ENCODE data around the gene DIPK1A. TPM values are rescaled to one million over a fixed set of nuclear protein-coding genes. Genes with fewer than 3 reads are reported as not detected.

The DIPK1A gene
- total RNA-seq, 1 experiment from 2014 or later: 4.8 TPM

GRCh38 chr1:92883297-92883696 lies 78.0 kb downstream of the DIPK1A start:
- POLR2A ChIA-PET: no interaction called here
- no peak for DNase-seq (ENCODE audit: low spot score)
- no peaks in the 10 kb centered on the region for H3K27me3 Mint-ChIP-seq (ENCODE audit: low read depth)
- no peak overlapping the region for H3K4me3 Mint-ChIP-seq
- H3K9me3 Mint-ChIP-seq: no peaks in the 10 kb centered on the region
- CTCF ChIA-PET: interaction anchor here (0.6 to 1.0 kb wide), 2 partner anchors 17 to 44 kb away, joined by 3 to 4 read pairs; no protein-coding TSS in a partner anchor
- H3K4me1 Mint-ChIP-seq: peaks cover 8% of the 10 kb centered on the region
- H3K36me3 Mint-ChIP-seq: no peaks in the 10 kb centered on the region
- ATAC-seq: no peak
- no peak for TF ChIP-seq RELA (CRISPR knock-in tag; IDR thresholded peaks at IDR 0.05; ENCODE audit: borderline replicate concordance)
- TF ChIP-seq TP53 (CRISPR knock-in tag; IDR thresholded peaks at IDR 0.05): no peak
- no peak for TF ChIP-seq NFYB (CRISPR knock-in tag; conservative IDR thresholded peaks at IDR 0.05; ENCODE audit: low read depth)
- TF ChIP-seq, protein P1, sequence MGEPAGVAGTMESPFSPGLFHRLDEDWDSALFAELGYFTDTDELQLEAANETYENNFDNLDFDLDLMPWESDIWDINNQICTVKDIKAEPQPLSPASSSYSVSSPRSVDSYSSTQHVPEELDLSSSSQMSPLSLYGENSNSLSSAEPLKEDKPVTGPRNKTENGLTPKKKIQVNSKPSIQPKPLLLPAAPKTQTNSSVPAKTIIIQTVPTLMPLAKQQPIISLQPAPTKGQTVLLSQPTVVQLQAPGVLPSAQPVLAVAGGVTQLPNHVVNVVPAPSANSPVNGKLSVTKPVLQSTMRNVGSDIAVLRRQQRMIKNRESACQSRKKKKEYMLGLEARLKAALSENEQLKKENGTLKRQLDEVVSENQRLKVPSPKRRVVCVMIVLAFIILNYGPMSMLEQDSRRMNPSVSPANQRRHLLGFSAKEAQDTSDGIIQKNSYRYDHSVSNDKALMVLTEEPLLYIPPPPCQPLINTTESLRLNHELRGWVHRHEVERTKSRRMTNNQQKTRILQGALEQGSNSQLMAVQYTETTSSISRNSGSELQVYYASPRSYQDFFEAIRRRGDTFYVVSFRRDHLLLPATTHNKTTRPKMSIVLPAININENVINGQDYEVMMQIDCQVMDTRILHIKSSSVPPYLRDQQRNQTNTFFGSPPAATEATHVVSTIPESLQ (CRISPR knock-in tag; IDR thresholded peaks at IDR 0.05): no peak
- TF ChIP-seq E2F4 (CRISPR knock-in tag; IDR thresholded peaks at IDR 0.05; ENCODE audit: borderline replicate concordance, low read depth): no peak
- TF ChIP-seq ESRRA (CRISPR knock-in tag; IDR thresholded peaks at IDR 0.05; ENCODE audit: borderline replicate concordance): no peak
- TF ChIP-seq MXD4 (CRISPR knock-in tag; IDR thresholded peaks at IDR 0.05; ENCODE audit: borderline replicate concordance): no peak
- TF ChIP-seq, protein P2, sequence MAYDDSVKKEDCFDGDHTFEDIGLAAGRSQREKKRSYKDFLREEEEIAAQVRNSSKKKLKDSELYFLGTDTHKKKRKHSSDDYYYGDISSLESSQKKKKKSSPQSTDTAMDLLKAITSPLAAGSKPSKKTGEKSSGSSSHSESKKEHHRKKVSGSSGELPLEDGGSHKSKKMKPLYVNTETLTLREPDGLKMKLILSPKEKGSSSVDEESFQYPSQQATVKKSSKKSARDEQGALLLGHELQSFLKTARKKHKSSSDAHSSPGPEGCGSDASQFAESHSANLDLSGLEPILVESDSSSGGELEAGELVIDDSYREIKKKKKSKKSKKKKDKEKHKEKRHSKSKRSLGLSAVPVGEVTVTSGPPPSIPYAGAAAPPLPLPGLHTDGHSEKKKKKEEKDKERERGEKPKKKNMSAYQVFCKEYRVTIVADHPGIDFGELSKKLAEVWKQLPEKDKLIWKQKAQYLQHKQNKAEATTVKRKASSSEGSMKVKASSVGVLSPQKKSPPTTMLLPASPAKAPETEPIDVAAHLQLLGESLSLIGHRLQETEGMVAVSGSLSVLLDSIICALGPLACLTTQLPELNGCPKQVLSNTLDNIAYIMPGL (CRISPR knock-in tag; IDR thresholded peaks at IDR 0.05): no peak
- TF ChIP-seq SOX15 (CRISPR knock-in tag; IDR thresholded peaks at IDR 0.05): no peak
- TF ChIP-seq ZNF512 (CRISPR knock-in tag; IDR thresholded peaks at IDR 0.05; ENCODE audit: borderline replicate concordance): no peak
- TF ChIP-seq STAT6 (CRISPR knock-in tag; conservative IDR thresholded peaks at IDR 0.05; ENCODE audit: low read depth): no peak
- no peak for TF ChIP-seq NR1H2 (CRISPR knock-in tag; IDR thresholded peaks at IDR 0.05)
- no peak for TF ChIP-seq HMGA2 (CRISPR knock-in tag; IDR thresholded peaks at IDR 0.05)
- TF ChIP-seq, protein P3, sequence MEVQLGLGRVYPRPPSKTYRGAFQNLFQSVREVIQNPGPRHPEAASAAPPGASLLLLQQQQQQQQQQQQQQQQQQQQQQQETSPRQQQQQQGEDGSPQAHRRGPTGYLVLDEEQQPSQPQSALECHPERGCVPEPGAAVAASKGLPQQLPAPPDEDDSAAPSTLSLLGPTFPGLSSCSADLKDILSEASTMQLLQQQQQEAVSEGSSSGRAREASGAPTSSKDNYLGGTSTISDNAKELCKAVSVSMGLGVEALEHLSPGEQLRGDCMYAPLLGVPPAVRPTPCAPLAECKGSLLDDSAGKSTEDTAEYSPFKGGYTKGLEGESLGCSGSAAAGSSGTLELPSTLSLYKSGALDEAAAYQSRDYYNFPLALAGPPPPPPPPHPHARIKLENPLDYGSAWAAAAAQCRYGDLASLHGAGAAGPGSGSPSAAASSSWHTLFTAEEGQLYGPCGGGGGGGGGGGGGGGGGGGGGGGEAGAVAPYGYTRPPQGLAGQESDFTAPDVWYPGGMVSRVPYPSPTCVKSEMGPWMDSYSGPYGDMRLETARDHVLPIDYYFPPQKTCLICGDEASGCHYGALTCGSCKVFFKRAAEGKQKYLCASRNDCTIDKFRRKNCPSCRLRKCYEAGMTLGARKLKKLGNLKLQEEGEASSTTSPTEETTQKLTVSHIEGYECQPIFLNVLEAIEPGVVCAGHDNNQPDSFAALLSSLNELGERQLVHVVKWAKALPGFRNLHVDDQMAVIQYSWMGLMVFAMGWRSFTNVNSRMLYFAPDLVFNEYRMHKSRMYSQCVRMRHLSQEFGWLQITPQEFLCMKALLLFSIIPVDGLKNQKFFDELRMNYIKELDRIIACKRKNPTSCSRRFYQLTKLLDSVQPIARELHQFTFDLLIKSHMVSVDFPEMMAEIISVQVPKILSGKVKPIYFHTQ (CRISPR knock-in tag; IDR thresholded peaks at IDR 0.05): no peak
- TF ChIP-seq PRDM15 (CRISPR knock-in tag; IDR thresholded peaks at IDR 0.05): no peak
- no peak for TF ChIP-seq GABPB1 (CRISPR knock-in tag; IDR thresholded peaks at IDR 0.05)
- TF ChIP-seq USF1 (CRISPR knock-in tag; IDR thresholded peaks at IDR 0.05): no peak
- no peak for TF ChIP-seq ZNF232 (CRISPR knock-in tag; IDR thresholded peaks at IDR 0.05)
- no peak for TF ChIP-seq FOXK1 (CRISPR knock-in tag; IDR thresholded peaks at IDR 0.05)
- no peak overlapping the region for H3K27ac Mint-ChIP-seq
